Embryonic facial prominence (tissue), 1 donor: ENCODE measurements around the gene GRID1.

Experiments
- DNase-seq: peaks from one replicate; pipeline ENCODE4 v3.0.0-alpha.2; 2016; ENCODE audit errors: extremely low spot score

The GRID1 gene

DNA sequence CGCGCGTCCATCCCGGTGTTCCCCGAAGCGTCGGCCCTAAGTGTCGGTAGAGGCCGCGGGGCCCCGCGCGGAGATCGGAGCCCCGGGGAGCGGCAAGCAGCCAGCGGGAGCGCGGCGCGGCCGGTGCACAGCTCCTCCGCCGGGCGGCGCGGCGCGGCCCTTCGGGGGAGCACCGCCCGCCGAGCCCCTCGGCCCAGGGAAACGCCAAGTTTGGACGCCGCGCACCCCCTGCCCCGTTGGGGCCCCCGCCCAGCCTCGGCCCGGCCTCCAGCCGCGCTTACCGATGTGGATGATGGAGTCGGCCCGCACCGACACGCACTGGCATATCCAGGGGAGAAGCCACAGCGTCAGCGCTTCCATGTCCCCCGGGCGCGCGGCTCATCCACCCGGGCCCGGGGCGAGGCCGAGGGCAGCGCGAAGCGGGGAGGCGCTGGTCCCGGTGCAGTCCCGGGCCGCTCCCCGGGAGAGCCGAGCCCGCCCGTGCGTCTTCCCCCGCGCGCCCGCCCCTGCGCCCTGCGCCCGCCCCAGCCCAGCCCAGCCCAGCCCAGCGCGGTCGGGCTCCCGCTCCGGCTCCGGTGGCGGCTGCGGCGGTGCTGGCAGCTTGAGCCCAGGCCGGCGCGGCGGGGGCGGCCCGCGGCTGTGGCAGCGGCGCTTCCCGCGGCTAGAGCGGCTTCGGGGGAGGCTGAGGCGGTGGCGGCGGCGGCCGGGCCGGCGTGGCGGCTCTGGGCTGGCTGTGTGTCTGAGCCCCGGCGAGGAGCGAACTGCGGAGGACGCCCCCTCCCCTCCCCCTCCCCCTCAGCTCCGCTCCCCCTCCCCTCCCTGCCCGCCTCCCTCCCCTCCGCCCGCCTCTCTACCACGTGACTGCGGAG, at the start of gene GRID1:
TSS of gene GRID1 (minus strand) at position 763 of the 869 bp plus-strand sequence.
- peak; percentile 36 for DNase-seq

GRCh38 chr10:86415583-86415982, 49.0 kb upstream of the GRID1 start:
- no peak for DNase-seq

- no peak for DNase-seq
Measured at GRCh38 chr10:86415116-86415515, 48.5 kb upstream of the GRID1 start.

- DNase-seq = peak; percentile 56
Measured at GRCh38 chr10:86413046-86413728, 46.6 kb upstream of the GRID1 start.

- DNase-seq = no peak
Measured at GRCh38 chr10:86411852-86412560, 45.4 kb upstream of the GRID1 start.

DNA sequence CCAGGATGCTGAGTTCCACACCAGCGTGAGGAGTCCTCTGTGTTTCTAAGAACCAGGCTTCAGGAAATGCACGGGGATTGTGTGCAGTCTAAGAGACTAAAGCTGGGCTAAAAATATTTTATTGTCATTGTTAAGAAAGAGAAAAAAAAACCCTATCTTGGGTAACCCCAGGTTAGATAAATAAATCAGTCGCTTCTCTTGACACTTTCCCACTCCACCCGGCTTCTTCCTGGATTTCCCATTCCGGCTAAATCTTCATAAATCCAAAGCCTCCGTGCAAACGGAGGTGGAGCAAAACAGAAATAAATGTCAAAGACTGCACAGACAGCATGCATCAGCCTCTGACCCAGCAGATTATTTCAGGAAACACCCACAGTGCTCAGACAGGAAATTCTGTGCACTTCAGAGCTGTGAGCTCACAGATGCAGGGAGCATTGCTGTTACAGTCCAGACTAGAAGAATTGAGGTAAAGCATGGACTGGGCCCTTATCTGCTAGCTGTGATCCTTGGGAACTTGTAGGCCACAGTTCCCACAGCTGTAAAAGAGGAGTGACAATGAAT, 44.8 kb upstream of the GRID1 start:
- no peak for DNase-seq

DNA sequence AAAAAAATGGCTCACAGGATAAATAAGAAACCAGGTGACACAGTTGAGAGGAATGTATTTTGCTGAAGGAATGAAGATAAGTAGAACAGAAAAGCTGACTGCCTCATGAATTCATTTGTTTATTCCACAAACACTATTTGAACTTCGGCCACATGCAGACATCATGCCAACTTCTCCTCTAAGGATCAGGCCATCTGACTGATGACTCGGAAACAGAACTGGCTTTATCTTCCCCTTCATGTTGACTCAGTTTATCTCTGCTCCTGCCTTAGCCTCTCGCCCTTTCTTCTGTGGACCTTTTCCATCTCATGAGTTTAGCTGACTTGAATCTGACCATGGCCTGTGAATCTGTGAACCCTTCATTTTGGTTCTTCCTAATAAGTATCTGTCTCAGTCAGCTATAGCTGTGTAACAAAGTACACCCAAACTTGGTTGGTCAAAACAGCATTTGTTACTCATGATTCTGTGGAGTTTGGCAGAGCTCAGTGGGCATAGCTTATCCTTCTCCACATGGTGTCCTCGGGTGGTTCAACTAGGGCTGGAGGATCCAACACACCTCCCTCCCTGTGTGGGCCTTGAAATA, 44.0 kb upstream of the GRID1 start:
- no peak for DNase-seq

DNA sequence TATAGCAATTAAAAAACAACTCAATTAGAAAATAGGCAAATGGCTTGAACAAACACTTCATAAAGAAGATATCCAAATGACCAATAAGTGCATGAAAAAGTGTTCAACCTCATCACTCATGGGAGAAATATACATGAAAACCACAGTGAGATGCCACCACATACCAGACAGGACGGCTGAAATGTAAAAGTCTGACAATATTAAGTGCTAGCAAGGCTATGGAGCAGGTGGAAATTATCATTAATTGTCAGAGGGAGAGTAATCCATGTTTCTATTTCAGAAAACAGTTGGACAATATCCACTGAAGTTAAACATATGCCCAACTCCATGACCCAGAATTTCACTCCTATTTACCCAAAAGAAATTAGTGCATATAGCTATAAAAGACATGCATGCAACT, 42.6 kb upstream of the GRID1 start:
- DNase-seq = no peak

GRCh38 chr10:86403183-86403797, 36.7 kb upstream of the GRID1 start:
- DNase-seq = no peak

DNA sequence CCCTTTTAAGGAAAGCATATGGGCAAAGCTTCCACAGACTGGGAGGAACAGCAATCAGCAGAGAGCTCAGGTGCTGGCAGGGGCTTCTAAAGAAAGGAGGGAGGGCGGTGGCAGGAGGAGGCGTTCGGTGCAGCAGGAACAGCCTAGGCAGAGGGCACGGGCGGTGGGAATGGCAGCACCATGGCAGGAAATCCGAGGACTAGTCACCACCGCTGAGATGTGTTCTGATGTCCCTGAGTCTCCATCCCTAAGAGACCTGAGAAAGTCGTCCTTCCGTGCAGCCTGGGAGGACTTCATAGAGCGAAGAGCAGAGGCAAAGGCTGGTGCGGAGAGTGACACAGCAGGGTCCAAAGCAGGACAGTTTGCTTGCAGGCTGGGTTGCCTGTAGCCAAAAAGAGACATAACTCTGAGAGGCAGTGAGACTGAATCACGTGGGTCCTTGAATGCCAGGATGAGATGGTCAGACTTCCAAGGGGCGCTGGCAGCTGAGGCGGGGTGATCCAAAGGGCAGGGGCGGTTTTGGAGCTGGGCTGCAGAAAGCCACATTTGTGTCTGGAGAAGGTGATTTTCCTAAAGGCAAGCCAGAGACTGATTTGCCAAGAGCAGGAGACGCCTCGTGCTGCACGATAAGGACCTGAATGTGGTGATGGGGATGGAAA, 35.8 kb upstream of the GRID1 start:
- DNase-seq = no peak

DNA sequence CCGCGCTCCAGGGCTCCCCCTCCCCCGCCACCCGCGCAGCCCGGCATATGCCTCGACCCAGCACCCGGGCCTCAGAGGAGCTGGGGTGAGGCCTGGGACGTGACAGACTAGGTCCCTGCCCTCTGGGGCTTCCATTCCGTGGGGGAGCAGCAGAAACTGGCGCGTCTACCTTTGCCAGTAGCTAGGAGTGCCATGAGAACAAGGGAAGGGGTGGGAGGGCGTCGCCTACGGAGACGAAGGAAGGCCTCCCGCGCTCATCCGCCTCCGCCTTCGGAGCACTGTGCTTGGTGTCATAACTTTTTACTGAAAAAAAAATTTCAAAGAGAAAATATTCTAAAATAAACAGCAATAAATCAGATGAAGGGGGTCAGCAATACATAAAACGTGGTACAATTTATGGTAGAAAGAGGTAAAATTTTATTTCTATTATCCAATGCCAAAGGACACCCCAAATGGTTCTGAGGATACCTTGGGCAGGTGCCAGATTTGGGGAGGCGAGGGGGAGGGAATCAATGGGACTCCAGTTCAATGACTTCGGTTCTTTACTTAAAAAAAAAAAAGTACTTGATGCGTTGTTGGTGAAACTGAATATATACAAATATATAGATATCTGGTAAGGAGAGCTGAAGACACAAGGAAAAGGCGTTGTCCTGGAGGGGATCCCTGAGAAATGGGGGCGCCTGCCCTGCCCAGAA, 35.1 kb upstream of the GRID1 start:
- DNase-seq = no peak

DNA sequence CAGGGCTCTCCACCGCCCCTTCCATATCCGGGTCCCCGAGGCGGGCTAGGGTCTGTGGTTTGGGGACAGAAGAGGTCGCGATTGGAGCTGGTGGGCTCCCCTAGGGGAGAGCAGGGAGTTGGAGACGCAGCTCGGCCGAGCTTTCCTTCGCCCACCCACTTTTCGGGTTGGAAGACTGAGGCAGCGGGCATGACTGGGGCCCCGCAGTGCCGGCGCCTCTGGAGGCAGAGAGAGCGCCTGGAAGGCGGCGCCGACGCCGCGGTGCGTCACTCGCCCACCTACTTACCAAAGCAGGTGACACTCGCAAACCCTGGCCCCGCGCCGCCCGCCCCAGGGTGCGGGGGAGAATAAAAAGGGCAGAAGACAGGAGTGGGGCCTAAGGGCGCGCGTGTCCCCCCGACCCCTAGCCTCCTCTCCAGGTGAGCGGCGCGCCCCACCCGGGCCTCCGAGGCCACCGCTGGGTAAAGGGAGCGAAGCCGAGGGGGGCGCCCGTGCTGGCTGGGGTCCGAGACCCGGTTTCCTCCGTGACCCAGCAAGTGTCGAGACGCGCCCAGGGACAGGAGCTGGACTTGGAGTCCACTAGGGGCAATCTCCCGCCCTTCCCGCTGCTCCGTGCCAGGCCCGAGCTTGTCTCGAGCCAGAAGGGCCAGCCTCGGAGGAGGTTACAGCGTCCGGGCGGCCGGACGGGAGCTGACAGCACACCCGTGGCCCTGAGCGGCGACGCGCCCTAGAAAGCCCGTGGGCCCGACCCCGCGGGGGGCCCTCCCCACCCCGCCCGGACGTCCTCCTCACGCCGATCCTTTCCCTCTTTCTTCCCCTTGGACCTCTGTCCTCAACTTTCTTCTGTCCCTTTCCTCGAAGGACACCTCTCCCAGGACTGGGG, 34.4 kb upstream of the GRID1 start:
- DNase-seq = no peak

- peak; percentile 77 for DNase-seq
Measured at GRCh38 chr10:86399879-86400704, 33.5 kb upstream of the GRID1 start.

DNA sequence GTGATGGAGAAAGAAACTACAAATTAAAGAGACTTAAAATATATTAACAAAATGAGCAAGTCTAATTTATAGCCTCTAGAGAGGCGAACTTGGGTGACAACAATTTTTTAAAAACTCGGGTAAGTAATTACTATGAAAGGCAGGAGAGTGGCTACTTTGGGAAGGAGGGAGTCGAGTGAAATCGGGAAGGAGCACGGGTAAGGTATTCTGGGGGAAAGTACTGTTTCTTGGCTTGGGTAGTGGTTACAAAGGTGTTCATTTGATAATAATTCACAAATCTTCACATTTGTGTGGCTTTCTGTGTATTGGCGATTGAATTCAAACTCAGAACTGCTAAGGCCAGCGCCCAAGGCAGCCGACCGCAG, 32.9 kb upstream of the GRID1 start:
- no peak for DNase-seq

- no peak for DNase-seq
Measured at GRCh38 chr10:86397120-86397519, 30.5 kb upstream of the GRID1 start.

- no peak for DNase-seq
Measured at GRCh38 chr10:86393862-86394455, 27.4 kb upstream of the GRID1 start.

DNA sequence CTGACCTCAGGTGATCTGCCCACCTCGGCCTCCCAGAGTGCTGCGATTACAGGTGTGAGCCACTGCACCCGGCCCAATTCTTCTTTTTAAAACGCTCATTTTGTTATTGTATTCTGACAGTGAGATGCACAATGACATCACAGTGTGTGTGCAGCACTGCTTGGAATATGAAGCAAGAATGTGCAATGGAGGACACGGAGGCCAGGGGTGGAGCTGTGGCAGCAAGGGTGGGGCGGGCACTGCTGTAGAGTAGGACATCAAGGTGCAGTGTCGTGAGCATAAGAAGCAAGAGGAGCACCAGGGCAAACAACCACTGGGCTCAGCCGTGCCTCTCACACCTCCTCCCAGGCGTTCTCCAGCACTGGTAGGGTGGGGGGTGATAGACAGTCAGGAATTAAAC, 26.8 kb upstream of the GRID1 start:
- DNase-seq = no peak

DNA sequence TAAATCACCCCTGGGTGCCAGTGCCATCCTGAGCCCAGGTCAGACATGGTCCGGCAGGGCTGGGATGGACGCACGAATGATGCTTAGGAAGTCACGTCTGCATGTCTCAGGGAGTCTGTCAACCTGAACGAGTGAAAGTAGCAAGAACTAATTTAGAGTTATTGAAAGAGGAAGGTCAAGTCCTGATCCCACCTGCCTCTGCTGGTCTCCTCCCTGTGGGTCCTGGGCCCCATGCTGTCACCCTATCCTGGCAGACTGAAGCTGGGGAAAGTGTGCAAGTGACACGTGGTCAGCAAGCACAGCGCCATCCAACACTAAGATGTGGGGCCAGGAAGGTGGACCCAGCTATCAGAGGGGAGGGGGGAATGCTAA, 26.1 kb upstream of the GRID1 start:
- no peak for DNase-seq
